HG03342 (cell line): Measurements from ENCODE around the gene ATG14.

Experiments used
- ATAC-seq: cut with Tn5 transposase; IDR thresholded peaks from one replicate; pipeline ENCODE4 v1.9.1; 2021; ENCODE audit warnings: mild to moderate bottlenecking, moderate library complexity; ENCODE audit not compliant: unreplicated experiment

Gene ATG14

GRCh38 chr14:55323910-55324309 lies 87.7 kb downstream of the ATG14 start:
- no peak for ATAC-seq

DNA sequence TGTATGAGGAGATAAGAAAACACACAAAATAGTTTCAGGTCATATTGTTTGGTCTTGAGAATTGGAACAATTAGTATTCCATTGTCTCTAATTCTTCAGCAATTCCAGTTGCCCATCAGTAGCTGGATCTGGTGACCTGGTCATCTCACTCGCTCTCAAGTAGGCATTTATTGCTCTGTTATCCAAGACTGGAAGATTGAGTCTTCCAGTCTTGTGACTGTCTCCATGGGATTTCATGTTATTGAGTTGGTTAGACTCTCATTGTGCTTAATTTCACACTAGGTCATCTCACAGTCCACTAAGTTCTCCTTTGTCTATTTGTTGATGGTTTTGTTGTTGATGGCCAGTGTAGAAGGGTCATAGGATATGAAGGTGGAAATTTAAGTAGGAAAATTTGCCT lies 92.9 kb downstream of the ATG14 start:
- no peak for ATAC-seq

DNA sequence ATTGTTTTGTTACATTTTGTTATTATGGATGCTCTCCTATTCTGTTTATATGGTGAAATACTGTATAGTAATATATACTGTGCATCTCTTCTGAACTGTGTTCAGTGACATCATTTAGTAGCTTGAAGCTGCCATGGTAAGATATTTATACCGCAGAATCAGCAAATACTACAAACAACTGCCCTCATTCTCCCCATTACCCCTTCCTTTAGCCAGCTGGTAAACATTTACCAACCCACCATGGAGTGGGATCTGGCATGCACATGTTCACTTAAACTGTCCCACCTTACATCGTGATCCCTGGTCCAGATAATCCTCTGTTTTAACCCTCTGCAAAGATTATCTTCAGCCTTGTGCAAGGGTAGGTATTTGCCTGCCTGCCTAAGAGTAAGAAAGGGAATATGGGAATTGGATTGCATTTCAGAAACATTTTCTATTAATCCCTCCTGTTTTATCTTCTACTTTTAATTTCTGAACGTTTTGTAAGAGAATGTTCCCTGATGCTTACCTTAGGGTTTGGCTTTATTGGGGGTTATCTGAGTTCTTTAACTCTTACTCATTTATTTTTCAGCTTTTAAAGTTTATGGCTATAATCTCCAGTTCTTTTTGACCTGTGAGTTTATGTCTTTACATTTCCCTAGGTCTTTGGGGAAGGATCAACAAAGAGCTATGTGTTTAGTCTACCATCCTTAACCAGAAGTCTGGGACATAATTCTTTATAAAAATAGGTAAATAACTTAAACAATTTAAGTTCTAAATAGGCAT lies 93.9 kb downstream of the ATG14 start:
- ATAC-seq = no peak

GRCh38 chr14:55316564-55316963 lies 95.1 kb downstream of the ATG14 start:
- ATAC-seq = no peak
